SU-DHL-6 (cell line): ENCODE measurements around the gene RELL2.

Experiments
- EZH2phosphoT487 ChIP-seq: fragments of 200-600 bp; sonication (generic), shearing (Covaris generic); conservative IDR thresholded peaks from 2 replicates; pipeline ENCODE4 v1.6.1; 2018; ENCODE audit warnings: mild to moderate bottlenecking, antibody characterized with exemption, low read length, moderate library complexity, mixed read lengths
- TF ChIP-seq, protein P1 (sequence below): fragments of 200-600 bp; sonication (generic); IDR thresholded peaks from one replicate; pipeline ENCODE4 v1.5.1; 2017; ENCODE audit warnings: antibody characterized with exemption, mild to moderate bottlenecking, low read length, moderate library complexity; ENCODE audit not compliant: insufficient read depth, poor library complexity, severe bottlenecking

DNA sequence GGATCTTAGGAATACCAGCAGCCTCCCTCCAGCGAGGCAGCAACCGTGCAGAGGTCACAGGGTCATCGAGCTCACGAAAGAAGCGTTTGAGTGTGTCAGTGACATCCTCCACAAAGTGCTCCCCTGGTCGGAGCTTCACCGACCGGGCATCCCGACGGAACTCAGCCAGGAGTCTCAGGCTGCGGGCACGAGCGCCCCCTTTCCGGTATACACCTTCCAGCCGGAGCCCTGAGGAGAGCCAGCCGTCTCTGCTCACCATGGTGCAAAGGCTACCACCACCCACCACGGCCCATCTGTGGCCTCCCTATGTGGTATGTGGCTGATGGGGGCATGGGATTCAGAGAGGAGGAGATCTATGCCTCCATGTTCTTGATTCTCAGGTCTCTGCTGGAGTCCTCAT, 25.2 kb downstream of the RELL2 start:
- TF ChIP-seq, protein P1, sequence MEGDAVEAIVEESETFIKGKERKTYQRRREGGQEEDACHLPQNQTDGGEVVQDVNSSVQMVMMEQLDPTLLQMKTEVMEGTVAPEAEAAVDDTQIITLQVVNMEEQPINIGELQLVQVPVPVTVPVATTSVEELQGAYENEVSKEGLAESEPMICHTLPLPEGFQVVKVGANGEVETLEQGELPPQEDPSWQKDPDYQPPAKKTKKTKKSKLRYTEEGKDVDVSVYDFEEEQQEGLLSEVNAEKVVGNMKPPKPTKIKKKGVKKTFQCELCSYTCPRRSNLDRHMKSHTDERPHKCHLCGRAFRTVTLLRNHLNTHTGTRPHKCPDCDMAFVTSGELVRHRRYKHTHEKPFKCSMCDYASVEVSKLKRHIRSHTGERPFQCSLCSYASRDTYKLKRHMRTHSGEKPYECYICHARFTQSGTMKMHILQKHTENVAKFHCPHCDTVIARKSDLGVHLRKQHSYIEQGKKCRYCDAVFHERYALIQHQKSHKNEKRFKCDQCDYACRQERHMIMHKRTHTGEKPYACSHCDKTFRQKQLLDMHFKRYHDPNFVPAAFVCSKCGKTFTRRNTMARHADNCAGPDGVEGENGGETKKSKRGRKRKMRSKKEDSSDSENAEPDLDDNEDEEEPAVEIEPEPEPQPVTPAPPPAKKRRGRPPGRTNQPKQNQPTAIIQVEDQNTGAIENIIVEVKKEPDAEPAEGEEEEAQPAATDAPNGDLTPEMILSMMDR: no peak
- TF ChIP-seq EZH2phosphoT487: no peak
